ENCODE data around the gene IGFBPL1. TPM values are rescaled to one million over a fixed set of nuclear protein-coding genes. Genes with fewer than 3 reads are reported as not detected.

Gene IGFBPL1
- total and polyA plus RNA-seq, 4 donors = 0.23 to 2.4 (median 0.95) TPM

DNA sequence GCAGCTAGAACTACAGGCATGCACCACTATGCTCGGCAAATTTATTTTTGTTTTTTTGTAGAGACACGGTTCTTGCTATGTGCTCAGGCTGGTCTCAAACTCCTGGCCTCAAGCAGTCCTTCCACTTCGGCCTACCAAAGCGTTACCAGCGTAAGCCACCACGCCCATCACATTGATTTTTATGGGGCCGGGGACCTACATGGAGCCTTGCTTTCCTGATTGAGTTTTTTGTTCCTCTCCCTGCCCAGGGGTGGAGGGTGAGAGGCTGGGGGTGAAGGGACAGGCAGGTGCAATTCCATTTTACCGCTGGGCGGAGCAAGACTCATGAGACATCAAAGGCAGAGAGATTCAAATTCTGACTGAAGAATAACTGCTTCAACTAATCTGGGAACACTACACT lies 29.8 kb downstream of the IGFBPL1 start:
- H3K36me3 ChIP-seq (ENCODE audit: control insufficient read depth in 4 of 4, insufficient read depth in 4 of 4, low read length in 4 of 4) = peaks cover 0 to 16% (median 11%) of the 10 kb centered on the region in 4 donors
- no peak for TF ChIP-seq CTCF (IDR thresholded peaks at IDR 0.05; ENCODE audit: control extremely low read depth, extremely low read depth)
- WGBS, 2 donors = 94 to 98% methylated on average over 9 of the region's 9 CpGs
- H3K4me1 ChIP-seq (ENCODE audit: control insufficient read depth in 5 of 5, insufficient read depth in 5 of 5, low read length in 5 of 5) = peaks cover 0 to 12% (median 5%) of the 10 kb centered on the region in 5 donors
- no peak overlapping the region for H3K9ac ChIP-seq (ENCODE audit: insufficient read depth in 1 of 2, low read length in 2 of 2)
- no peak for DNase-seq
- no peaks in the 10 kb centered on the region for H3K27me3 ChIP-seq (ENCODE audit: control insufficient read depth in 3 of 3, insufficient read depth in 3 of 3, low read length in 2 of 3)
- peaks cover 0 to 2% (median 0%) of the 10 kb centered on the region in 4 donors for H3K9me3 ChIP-seq (ENCODE audit: control insufficient read depth in 4 of 4, insufficient read depth in 3 of 4, low read length in 3 of 4)
- no peak for ATAC-seq (ENCODE audit: insufficient read depth, low FRiP score)
- H3K27ac ChIP-seq (ENCODE audit: low read depth in 1 of 2, low read length in 1 of 2) = no peak overlapping the region
- no peak overlapping the region for H3K4me3 ChIP-seq

GRCh38 chr9:38393128-38393796 lies 31.0 kb downstream of the IGFBPL1 start:
- no peak overlapping the region for H3K27ac ChIP-seq (ENCODE audit: low read depth in 1 of 2, low read length in 1 of 2)
- DNase-seq (peak in 2 of 3 donors; percentile 32 to 38), ATAC-seq (ENCODE audit: insufficient read depth, low FRiP score) (no peak)
- peaks cover 0 to 16% (median 11%) of the 10 kb centered on the region in 4 donors for H3K36me3 ChIP-seq (ENCODE audit: control insufficient read depth in 4 of 4, insufficient read depth in 4 of 4, low read length in 4 of 4)
- H3K27me3 ChIP-seq (ENCODE audit: control insufficient read depth in 3 of 3, insufficient read depth in 3 of 3, low read length in 2 of 3) = no peaks in the 10 kb centered on the region
- H3K9me3 ChIP-seq (ENCODE audit: control insufficient read depth in 4 of 4, insufficient read depth in 3 of 4, low read length in 3 of 4) = peaks cover 0 to 2% (median 0%) of the 10 kb centered on the region in 4 donors
- peak overlapping the region; percentile 79 for H3K4me3 ChIP-seq
- peaks cover 0 to 12% (median 5%) of the 10 kb centered on the region in 5 donors for H3K4me1 ChIP-seq (ENCODE audit: control insufficient read depth in 5 of 5, insufficient read depth in 5 of 5, low read length in 5 of 5)
- WGBS, 2 donors = 4 to 7% methylated on average over 9 of the region's 9 CpGs
- TF ChIP-seq CTCF (IDR thresholded peaks at IDR 0.05; ENCODE audit: control extremely low read depth, extremely low read depth) = no peak
- peak overlapping the region; percentile 77 to 83 for H3K9ac ChIP-seq (ENCODE audit: insufficient read depth in 1 of 2, low read length in 2 of 2)

DNA sequence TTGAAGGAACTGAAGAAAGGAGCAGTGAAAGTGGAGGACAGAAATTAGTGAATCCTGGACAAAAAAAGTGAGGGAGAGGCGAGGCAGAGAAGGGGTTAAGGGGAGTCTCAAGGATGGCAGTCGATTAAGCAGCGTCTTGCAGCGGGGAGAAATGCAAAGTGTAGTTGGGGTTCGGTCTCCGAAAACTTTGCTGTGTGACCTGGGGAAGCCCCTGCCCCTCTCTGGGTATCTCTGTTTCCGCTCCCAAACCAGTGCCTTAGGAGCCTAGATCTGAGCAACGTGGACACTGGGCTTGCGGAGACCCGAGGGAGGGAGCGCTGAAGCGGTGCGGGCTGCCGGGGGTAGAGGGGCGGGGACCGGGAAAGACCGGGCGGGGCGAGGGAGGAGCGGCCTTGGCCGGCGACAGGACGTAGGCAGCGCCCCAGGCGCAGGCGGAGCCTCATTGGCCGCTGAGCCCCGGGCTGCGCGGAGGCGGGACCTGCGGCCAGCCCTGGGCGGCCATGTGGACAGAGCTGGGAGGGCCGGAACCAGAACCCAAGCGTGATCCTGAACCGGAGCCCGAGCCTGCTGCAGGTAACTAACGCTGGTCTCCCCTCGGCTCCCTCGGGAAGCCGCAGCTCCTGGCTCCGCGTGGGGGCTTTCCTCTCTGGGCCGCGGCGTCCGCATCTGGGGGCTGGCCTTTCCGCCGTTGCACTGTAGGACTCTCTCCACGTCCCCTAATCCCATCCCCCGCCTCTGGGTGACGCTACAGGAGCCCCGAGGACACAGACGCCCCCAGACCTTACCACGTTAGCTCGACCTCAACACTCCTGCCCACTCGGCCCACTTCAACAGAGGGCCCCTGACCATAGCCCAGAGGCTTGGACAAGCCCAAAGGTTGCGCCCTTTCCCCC lies 31.8 kb downstream of the IGFBPL1 start, which contains the start of gene ALDH1B1:
Gene ALDH1B1 (plus strand): TSS at position 468 of the 893 bp plus-strand sequence. CDS start 3,047 bp downstream, outside the sequence.
- peaks cover 0 to 12% (median 5%) of the 10 kb centered on the region in 5 donors for H3K4me1 ChIP-seq (ENCODE audit: control insufficient read depth in 5 of 5, insufficient read depth in 5 of 5, low read length in 5 of 5)
- WGBS, 2 donors = 1% methylated on average over 52 to 58 of the region's 58 CpGs
- no peak for TF ChIP-seq CTCF (IDR thresholded peaks at IDR 0.05; ENCODE audit: control extremely low read depth, extremely low read depth)
- H3K27me3 ChIP-seq (ENCODE audit: control insufficient read depth in 3 of 3, insufficient read depth in 3 of 3, low read length in 2 of 3) = no peaks in the 10 kb centered on the region
- ATAC-seq (ENCODE audit: insufficient read depth, low FRiP score) = peak; percentile 99
- peak within 1 kb of the TSS in 1 of 2 donors; percentile 55 for H3K27ac ChIP-seq (ENCODE audit: low read depth in 1 of 2, low read length in 1 of 2)
- peaks cover 0 to 13% (median 8%) of the 10 kb centered on the region in 4 donors for H3K36me3 ChIP-seq (ENCODE audit: control insufficient read depth in 4 of 4, insufficient read depth in 4 of 4, low read length in 4 of 4)
- H3K9me3 ChIP-seq (ENCODE audit: control insufficient read depth in 4 of 4, insufficient read depth in 3 of 4, low read length in 3 of 4) = peaks cover 0 to 2% (median 0%) of the 10 kb centered on the region in 4 donors
- H3K4me3 ChIP-seq = peak within 1 kb of the TSS; percentile 79
- DNase-seq = peak; percentile 86 to 92 (median 88)
- H3K9ac ChIP-seq (ENCODE audit: insufficient read depth in 1 of 2, low read length in 2 of 2) = peak within 1 kb of the TSS; percentile 77 to 83
